DOHH2 (cell line): Measurements from ENCODE around the gene TSHZ3.

Experiments
- H3F3A ChIP-seq: fragments of 200-600 bp; sonication (generic), shearing (Covaris generic); 2 replicates; pipeline ENCODE4 v1.6.0; 2016; ENCODE audit warnings: antibody characterized with exemption, mild to moderate bottlenecking; ENCODE audit not compliant: control insufficient read depth, insufficient read depth
- H3K27ac ChIP-seq: fragments of 200-600 bp; sonication (generic); 2 replicates; pipeline ENCODE4 v1.5.1; 2014; ENCODE audit warnings: low read depth, mild to moderate bottlenecking, low read length, moderate library complexity
- H3K27me3 ChIP-seq: fragments of 200-600 bp; sonication (generic); 2 replicates; pipeline ENCODE4 v1.6.1; 2014; ENCODE audit warnings: mild to moderate bottlenecking, low read length, mixed read lengths; ENCODE audit not compliant: control insufficient read depth
- H3K36me3 ChIP-seq: fragments of 200-600 bp; sonication (generic); 2 replicates; pipeline ENCODE4 v1.6.1; 2014; ENCODE audit warnings: mild to moderate bottlenecking, low read length, moderate library complexity, mixed read lengths; ENCODE audit not compliant: control insufficient read depth
- H3K4me1 ChIP-seq: fragments of 200-600 bp; sonication (generic); 2 replicates; pipeline ENCODE4 v1.6.1; 2014; ENCODE audit warnings: mild to moderate bottlenecking, low read length, mixed read lengths; ENCODE audit not compliant: control insufficient read depth
- H3K4me2 ChIP-seq: fragments of 200-600 bp; sonication (generic); 2 replicates; pipeline ENCODE4 v1.6.0; 2014; ENCODE audit warnings: mild to moderate bottlenecking, low read length, moderate library complexity
- H3K4me3 ChIP-seq: fragments of 200-600 bp; sonication (generic); 2 replicates; pipeline ENCODE4 v1.5.1; 2014; ENCODE audit warnings: mild to moderate bottlenecking, low read length, mixed read lengths
- H3K79me2 ChIP-seq: fragments of 200-600 bp; sonication (generic); 2 replicates; pipeline ENCODE4 v1.6.1; 2014; ENCODE audit warnings: mild to moderate bottlenecking, low read length, mixed read lengths; ENCODE audit not compliant: control insufficient read depth
- H3K9me2 ChIP-seq: fragments of 200-600 bp; sonication (generic); replicated peaks from 2 replicates; pipeline ENCODE4 v1.6.1; 2014; ENCODE audit warnings: mild to moderate bottlenecking, low read length, mixed read lengths; ENCODE audit not compliant: control insufficient read depth
- H3K9me3 ChIP-seq: fragments of 200-600 bp; sonication (generic); 2 replicates; pipeline ENCODE4 v1.6.1; 2014; ENCODE audit warnings: antibody characterized with exemption, low read length, mixed read lengths; ENCODE audit not compliant: control insufficient read depth, insufficient read depth
- H4K20me1 ChIP-seq: fragments of 200-600 bp; sonication (generic); 2 replicates; pipeline ENCODE4 v1.6.0; 2014; ENCODE audit warnings: low read depth, mild to moderate bottlenecking, antibody characterized with exemption, low read length, moderate library complexity; ENCODE audit not compliant: control insufficient read depth, insufficient read depth
- EZH2phosphoT487 ChIP-seq: fragments of 200-600 bp; sonication (generic); IDR thresholded peaks from 2 replicates; pipeline ENCODE4 v1.6.1; 2017; ENCODE audit warnings: borderline replicate concordance, mild to moderate bottlenecking, antibody characterized with exemption, low read length, moderate library complexity, mixed read lengths
- TF ChIP-seq, protein P1 (sequence below): fragments of 200-600 bp; sonication (generic); IDR thresholded peaks from one replicate; pipeline ENCODE4 v1.5.1; 2014; ENCODE audit warnings: antibody characterized with exemption, mild to moderate bottlenecking, low read depth, low read length; ENCODE audit not compliant: poor library complexity, severe bottlenecking

The TSHZ3 gene, protein sequence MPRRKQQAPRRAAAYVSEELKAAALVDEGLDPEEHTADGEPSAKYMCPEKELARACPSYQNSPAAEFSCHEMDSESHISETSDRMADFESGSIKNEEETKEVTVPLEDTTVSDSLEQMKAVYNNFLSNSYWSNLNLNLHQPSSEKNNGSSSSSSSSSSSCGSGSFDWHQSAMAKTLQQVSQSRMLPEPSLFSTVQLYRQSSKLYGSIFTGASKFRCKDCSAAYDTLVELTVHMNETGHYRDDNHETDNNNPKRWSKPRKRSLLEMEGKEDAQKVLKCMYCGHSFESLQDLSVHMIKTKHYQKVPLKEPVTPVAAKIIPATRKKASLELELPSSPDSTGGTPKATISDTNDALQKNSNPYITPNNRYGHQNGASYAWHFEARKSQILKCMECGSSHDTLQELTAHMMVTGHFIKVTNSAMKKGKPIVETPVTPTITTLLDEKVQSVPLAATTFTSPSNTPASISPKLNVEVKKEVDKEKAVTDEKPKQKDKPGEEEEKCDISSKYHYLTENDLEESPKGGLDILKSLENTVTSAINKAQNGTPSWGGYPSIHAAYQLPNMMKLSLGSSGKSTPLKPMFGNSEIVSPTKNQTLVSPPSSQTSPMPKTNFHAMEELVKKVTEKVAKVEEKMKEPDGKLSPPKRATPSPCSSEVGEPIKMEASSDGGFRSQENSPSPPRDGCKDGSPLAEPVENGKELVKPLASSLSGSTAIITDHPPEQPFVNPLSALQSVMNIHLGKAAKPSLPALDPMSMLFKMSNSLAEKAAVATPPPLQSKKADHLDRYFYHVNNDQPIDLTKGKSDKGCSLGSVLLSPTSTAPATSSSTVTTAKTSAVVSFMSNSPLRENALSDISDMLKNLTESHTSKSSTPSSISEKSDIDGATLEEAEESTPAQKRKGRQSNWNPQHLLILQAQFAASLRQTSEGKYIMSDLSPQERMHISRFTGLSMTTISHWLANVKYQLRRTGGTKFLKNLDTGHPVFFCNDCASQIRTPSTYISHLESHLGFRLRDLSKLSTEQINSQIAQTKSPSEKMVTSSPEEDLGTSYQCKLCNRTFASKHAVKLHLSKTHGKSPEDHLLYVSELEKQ

DNA sequence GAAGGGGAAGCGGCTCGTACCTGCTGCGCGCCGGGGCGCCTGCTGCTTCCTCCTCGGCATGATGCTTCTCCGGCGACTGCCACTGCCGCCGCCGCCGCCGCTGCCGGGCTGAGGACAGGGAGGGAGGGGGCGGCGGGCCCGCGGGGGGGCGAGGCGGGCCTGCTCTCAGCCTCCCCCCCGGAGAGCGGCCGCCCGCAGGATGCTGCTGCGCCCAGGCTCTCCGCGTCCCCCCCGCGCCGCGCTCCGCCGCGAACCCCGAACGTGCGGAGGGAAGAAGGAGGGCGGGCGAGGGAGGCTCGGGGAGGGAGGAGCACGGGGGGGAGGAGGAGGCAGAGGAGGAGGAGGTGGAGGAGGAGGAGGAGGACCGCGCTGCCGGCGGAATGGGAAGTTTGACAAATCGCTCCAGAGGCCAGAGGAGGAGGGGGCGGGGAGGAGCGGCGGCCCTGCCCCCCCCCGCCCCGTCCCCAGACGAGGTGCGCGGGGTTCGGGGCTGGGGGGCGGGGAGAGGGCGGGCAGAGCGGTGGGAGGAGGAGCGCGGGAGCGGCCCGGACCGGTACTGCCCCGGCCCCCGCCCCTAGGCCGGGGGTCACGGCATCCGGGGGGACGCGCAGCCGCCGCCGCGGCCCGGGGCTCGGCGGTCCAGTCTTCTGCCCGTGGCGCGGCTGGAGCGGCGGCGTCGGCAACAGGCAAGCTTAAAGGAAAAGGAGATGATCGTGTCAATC is at the start of gene TSHZ3:
Gene TSHZ3, minus strand, starts transcription at position 277 of the 722 bp plus-strand sequence. Its CDS starts 217 bp downstream, at position 60.
- TF ChIP-seq EZH2phosphoT487, result no peak
- TF ChIP-seq, protein P1, sequence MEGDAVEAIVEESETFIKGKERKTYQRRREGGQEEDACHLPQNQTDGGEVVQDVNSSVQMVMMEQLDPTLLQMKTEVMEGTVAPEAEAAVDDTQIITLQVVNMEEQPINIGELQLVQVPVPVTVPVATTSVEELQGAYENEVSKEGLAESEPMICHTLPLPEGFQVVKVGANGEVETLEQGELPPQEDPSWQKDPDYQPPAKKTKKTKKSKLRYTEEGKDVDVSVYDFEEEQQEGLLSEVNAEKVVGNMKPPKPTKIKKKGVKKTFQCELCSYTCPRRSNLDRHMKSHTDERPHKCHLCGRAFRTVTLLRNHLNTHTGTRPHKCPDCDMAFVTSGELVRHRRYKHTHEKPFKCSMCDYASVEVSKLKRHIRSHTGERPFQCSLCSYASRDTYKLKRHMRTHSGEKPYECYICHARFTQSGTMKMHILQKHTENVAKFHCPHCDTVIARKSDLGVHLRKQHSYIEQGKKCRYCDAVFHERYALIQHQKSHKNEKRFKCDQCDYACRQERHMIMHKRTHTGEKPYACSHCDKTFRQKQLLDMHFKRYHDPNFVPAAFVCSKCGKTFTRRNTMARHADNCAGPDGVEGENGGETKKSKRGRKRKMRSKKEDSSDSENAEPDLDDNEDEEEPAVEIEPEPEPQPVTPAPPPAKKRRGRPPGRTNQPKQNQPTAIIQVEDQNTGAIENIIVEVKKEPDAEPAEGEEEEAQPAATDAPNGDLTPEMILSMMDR, result no peak
- no peak within 1 kb of the TSS for H3K27ac ChIP-seq
- H4K20me1 ChIP-seq, result no peaks in the 10 kb centered on the region
- no peaks in the 10 kb centered on the region for H3K36me3 ChIP-seq
- H3K4me3 ChIP-seq, result no peak within 1 kb of the TSS
- no peaks in the 10 kb centered on the region for H3F3A ChIP-seq
- H3K79me2 ChIP-seq, result no peaks in the 10 kb centered on the region
- H3K9me2 ChIP-seq, result no peaks in the 10 kb centered on the region
- no peak within 1 kb of the TSS for H3K4me2 ChIP-seq
- H3K9me3 ChIP-seq, result peaks cover 7% of the 10 kb centered on the region
- no peaks in the 10 kb centered on the region for H3K4me1 ChIP-seq
- H3K27me3 ChIP-seq, result no peaks in the 10 kb centered on the region

DNA sequence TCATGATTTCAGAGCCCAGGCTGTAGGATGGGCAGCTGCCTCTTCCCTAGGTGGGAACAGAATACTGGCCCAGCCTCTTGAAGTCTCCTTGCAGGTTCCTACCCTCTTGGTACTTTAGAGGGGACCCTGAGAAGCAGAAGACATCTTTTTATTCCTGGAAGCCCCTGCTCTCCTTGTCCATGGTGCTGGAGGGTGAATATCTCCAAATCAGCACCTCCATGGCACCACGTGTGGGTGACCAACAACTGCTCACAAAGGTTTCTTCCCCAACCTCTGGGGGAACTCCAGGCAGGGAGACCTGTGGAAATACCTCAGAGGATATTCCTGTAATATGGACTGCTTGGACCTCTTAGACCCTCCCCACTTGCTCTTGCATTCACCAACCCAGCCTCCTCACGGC is 48.1 kb upstream of the TSHZ3 start:
- no peaks in the 10 kb centered on the region for H3K4me1 ChIP-seq
- no peaks in the 10 kb centered on the region; the same call in 1 of the 2 replicates for H3K9me3 ChIP-seq
- H3K79me2 ChIP-seq, result no peaks in the 10 kb centered on the region
- H3K27me3 ChIP-seq, result no peaks in the 10 kb centered on the region
- H3K27ac ChIP-seq, result no peak overlapping the region
- no peaks in the 10 kb centered on the region for H3K36me3 ChIP-seq
- no peaks in the 10 kb centered on the region for H3F3A ChIP-seq
- no peaks in the 10 kb centered on the region for H4K20me1 ChIP-seq
- H3K4me2 ChIP-seq, result no peak overlapping the region
- no peak overlapping the region for H3K4me3 ChIP-seq
- no peak for TF ChIP-seq EZH2phosphoT487
- TF ChIP-seq, protein P1, result no peak
- no peaks in the 10 kb centered on the region for H3K9me2 ChIP-seq

DNA sequence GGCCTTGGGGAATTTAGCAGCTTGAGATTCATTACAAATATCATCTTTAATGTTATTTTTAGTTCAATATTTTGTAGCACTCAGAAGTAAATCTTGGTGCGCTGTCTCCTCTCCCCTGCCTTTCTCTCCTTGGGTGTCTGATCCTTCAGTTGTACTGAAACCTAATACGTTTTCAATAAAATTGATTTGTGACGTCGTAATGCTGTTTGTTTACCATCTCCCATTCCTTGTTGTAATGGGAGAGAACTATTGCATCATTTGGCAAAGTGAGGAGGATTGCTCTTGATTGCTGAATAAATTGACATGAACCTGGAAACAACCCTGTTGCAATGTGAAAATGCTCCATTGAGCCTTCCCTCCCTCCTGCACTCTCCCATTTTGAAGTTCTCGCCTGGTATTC is 43.2 kb upstream of the TSHZ3 start:
- H3K9me2 ChIP-seq, result no peaks in the 10 kb centered on the region
- TF ChIP-seq, protein P1, result no peak
- TF ChIP-seq EZH2phosphoT487, result no peak
- no peaks in the 10 kb centered on the region for H3K79me2 ChIP-seq
- no peaks in the 10 kb centered on the region for H3K4me1 ChIP-seq
- no peaks in the 10 kb centered on the region for H3F3A ChIP-seq
- no peaks in the 10 kb centered on the region for H4K20me1 ChIP-seq
- no peaks in the 10 kb centered on the region for H3K36me3 ChIP-seq
- no peak overlapping the region for H3K27ac ChIP-seq
- peaks cover 17% of the 10 kb centered on the region; the same call in 1 of the 2 replicates for H3K9me3 ChIP-seq
- no peaks in the 10 kb centered on the region for H3K27me3 ChIP-seq
- no peak overlapping the region for H3K4me2 ChIP-seq
- no peak overlapping the region for H3K4me3 ChIP-seq
